Right lung (tissue), 5 donors: Measurements from ENCODE around the gene AFM. TPM values are rescaled to one million over a fixed set of nuclear protein-coding genes. Genes with fewer than 3 reads are reported as not detected.
A peak's percentile ranks its signal among the peaks of the same experiment; 100 is the strongest.

ENCODE experiments used
- DNase-seq, 2 donors: peaks; one replicate each; pipeline ENCODE4 v3.0.0-alpha.2; 2013
- polyA plus RNA-seq, 5 donors: library from polyadenylated mRNA; unstranded; fragments of 120-200 nt; gene quantifications; one replicate each; pipeline versions ENCODE4 v1.2.1 to v1.2.3, GENCODE V29; 2013; ENCODE audit warnings: inconsistent platforms in 1 of 5, low replicate concordance in 1 of 5; ENCODE audit not compliant: insufficient read length in 5 of 5, insufficient read depth in 1 of 5

The AFM gene
- polyA plus RNA-seq, 5 donors = 0.15 to 0.29 TPM; not detected in 3

DNA sequence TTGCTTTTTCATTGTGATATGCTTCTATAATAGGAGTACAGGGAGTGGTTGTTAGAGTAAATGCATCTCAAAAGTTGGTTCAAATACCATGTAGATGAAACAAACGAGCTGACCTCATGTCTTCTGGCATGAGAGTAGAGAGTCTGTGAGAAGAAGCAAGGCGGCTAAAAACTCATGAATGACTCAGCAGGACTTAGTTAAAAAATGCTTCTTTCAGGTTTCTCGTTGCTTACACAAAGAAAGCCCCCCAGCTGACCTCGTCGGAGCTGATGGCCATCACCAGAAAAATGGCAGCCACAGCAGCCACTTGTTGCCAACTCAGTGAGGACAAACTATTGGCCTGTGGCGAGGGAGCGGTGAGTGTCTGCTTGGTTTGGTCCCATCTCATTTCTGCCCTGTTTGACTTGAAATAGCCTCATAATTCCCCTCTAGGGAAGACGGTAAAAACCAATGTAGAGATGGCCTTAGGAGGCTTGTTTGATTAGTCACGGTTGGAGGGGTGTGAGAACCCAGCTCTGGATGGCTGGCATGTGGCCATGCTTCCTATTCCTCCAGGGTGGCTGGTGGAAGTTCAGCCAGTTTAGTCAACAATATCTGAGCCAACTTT, 31.0 kb upstream of the AFM start:
- DNase-seq = no peak

DNA sequence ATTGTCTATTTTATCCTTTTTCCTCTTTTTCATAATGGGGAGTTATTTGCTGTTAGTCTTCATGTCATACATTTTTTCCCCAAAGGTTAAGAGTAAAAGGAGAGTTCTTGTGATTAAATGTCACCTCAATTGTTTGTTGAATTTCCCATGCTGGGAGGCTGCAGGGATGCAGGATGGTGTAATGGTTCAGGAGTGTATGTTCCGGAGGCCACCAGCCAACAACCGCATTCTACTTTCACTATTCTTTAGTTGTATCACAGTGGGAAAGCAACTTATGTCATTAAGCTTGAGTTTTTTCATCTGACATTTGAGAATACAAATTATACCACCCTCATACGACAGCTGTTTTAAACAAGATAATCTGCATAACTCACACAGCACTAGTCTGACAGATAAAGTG, 30.1 kb upstream of the AFM start:
- no peak for DNase-seq

DNA sequence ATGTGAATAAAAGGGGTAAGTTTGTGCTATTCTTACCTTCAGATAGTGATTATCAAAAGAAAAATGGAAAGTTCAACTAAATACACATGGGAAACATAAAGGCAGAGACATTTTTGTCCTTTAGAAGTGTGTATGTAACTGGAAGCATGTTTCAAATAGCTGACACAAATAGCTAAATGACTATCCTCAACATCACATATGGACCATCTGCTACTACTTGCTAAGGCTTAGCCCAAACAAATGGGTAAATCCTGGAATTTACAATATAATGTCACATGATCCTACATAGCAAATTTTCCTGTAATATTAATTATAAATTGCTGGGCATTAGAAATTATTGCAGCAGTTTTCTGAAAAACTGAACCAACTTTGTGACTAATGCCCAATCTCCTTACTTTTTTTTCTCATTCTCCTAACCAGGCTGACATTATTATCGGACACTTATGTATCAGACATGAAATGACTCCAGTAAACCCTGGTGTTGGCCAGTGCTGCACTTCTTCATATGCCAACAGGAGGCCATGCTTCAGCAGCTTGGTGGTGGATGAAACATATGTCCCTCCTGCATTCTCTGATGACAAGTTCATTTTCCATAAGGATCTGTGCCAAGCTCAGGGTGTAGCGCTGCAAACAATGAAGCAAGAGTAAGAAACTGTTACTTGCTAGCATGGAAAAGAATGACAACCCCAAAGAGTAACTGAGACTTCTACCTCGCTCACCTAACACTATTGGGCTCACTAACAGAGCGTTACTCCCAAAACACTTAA, 29.4 kb upstream of the AFM start:
- DNase-seq = no peak

DNA sequence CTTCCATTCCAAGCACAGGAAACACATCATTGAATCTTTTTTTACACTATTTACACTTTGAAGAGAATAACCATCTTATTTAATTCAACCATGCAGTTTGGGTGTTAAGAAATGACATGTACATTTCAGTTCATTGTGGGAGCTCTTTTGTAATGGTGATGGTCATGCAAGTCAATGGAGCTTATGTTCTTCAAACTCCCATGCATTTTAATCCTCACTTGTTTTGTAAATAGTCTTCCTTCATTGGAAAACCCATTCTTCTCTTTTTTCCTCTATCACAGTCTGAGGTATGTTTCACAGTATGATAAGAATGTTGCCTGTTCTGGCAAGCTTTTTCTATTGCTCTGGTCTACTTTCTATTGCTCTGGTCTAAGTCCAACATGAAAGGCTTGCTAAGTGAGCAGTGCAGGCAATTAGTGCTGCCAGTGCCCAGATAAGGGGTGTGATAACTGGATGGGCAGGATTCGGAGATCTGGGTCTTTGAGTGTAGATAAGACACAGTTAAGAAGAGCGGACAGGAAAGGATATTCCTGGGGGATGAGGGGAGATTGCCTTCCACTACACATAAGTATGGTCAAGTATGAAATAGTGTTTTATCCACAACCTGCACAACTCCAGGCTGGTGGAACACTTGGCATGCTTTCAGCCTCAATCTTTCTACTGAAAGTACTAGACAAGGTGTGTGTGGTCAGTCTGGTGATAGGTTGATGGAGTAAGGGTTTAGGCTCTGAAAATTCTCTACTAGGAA, 28.4 kb upstream of the AFM start:
- DNase-seq = no peak

DNA sequence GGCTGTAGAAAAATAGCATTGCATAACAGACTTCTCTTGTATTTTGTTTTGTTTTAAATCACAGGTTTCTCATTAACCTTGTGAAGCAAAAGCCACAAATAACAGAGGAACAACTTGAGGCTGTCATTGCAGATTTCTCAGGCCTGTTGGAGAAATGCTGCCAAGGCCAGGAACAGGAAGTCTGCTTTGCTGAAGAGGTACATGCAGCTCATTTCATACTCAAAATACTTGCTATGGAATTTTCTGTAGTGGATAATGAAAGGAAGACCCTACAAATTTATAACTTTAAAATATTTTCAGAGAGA, 27.9 kb upstream of the AFM start:
- no peak for DNase-seq

DNA sequence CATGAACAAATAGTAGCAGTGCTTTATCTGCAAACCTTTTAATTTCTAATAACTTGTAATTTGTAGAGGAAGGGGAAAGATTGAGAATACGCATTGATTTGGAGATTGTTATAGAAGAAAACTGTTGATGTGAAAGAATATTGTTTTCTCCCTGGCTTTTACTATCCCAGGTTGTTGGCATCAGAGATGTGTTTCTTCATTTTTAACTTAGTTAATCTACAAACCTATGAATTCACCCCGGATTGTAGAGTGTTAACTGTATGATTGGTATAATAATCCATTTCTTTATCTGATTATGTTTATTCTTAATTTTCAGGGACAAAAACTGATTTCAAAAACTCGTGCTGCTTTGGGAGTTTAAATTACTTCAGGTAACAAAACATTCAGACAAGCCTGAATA, 26.6 kb upstream of the AFM start:
- DNase-seq = no peak

DNA sequence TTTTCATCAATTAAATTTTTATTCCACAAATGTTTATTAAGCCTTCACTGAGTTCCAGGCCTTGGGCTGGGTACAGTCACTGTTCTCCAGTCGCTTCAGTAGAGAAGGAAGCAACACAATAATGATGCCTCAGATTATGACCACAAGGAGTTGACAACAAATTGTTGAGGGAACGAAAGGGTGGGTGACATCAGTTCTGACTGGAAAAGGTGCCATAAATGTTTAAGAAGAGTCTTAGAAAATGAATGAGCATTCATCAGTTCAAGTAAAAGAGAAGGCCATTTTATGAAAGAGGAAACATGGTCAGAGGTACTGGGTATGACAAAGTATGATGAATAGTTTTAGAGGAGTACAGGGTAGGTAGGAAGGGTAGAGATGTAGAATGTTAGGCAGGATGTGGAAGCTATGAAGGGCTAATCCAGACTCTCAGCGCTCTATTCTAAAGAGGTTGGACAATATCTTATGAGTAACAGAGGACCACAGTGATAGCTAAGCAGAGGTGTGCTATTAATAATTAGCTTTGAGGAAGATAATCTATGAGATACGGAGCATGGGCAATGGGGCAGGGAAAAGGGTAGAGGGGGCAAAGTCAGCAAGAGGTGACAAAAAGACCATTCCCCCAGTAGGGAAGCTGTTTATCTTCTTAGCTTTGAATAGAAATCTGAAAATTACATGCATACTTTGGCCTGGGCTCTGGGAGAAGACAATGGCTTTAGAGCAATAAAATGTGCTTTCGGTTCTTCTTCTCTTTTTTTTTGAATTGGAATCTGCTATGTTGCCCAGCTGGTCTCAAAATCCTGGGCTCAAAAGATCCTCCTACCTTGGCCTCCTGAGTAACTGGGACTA, 25.1 kb upstream of the AFM start:
- DNase-seq = no peak

DNA sequence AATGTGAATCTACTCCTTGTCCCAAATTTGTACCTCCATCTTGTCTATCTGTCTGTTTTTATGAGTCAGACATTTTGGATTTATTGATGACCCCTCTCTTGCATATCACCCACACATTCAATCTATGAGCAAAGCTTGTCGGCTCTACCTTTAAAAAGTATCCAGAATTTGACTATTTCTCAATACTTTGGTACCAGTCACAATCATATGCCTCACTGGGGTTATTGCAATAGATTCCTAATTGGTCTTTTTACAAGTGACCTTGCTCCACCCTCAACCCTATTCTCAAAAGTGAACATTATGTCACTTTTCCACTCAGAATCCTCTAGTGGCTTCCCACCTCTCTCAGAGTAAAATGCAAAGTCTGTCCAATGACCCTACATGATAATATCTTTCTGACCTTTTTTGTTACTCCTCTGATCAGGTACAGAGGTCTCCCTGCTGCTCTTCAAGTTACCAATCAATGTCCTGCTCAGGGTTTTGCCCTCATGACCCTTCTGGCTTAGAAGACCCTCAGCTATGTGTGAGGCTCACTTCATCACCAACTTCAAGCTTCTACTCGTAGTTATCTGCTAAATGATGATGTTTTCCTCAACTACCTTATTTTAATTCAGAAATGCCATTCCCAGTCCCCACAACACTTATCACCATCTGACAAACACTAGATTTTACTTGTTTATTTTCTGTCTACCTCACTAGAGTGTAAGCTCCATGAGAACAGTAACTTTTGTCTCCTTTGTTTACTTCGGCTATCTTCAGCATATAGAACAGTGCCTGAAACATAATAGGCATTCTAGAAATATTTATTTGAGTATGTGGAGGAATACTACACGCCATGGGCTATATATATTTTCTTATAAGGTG, 23.1 kb upstream of the AFM start:
- no peak for DNase-seq

DNA sequence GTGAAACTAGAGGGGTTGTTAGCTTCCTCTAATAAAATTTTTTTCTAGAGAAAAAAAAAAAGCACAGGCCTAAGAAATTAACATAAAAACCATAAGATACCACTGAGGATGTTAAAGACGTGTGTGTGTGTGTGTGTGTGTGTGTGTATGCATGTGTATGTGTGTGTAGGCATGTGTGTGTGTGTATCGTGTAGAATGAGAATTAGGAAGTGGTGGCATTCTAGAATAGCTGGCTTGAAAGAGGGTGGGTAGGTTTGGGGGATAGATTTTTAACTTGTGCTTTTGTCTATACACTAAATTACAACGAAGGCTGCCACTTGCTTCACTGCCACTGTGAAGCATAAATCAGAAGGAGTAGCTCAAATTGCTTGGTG, 22.5 kb upstream of the AFM start:
- DNase-seq = no peak

DNA sequence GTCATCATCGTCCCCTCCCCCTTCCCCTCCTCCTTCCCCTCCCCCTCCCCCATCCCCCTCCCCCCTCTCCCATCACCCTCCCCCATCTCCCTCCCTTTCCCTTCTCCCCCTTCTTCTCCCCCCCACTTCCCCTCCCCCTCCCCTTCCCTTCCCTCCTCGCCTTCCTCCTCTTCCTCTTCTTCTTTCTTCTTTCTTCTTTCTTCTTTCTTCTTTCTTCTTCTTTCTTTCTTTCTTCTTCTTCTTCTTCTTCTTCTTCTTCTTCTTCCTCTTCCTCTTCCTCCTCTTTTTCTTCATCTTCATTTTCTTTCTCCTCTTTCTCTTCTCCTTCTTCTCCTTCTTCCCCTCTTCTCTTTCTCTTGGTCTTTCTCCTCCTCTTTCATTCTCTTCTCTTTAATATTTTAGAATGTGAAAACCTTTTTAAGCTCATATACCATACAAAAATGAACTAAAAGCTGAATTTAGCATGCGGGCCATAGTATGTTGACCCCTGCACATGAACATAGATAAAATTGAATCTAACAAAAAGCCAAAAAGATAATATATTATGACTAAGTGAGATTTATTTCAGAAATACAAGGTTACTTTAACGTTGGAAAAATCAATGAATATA, 20.5 kb upstream of the AFM start:
- no peak for DNase-seq

DNA sequence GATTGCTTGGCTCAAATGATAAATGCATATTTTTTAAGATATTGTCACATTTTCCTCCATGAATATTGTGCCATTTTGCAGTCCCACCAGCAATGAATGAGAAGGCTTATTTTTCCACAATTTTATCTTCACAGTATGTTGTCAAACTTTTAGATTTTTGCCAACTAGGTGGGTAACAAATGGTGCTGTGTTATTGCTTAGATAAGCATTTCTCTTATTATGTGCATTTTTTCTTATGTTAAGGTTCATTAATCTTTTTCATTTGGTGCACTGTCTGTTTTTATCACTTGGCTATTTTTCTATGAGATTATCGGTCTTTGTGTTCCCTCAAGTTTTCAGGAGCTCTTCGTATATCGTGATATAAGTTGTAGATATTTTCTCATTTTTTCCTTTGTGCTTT, 13.4 kb upstream of the AFM start:
- DNase-seq = no peak

DNA sequence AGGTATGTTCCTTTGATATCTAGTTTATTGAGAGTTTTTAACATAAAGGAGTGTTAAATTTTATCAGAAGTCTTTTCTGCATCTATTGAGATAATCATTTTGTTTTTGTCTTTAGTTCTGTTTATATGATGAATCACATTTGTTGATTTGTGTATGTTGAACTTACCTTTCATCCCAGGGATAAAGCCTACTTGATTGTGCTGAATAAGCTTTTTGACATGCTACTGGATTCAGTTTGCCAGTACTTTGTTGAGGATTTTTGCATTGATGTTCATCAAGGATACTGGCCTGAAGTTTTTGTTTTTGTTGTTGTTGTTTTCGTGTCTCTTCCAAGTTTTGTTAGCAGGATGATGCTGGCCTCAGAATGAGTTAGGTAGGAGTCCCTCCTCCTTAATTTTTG, 10.8 kb upstream of the AFM start:
- no peak for DNase-seq

DNA sequence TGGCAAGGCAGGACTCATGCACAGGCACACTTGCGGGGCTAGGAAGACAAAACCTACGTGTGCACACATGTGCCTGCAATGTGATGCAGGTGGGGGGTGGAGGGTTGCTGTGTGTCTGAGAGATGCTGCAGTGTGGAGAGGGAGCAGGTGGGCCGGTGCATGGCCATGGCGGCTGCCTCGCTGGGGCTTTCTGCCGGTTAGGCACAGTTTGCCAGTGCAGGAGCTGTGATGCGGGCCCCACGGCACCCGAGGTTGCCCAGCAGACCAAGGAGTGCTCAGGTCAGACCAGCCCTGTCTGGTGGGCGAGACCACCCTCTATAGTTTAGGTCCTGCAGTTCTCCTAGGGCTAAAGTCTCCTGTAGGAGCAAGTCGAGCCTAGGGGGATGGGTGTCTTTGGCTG, 4.4 kb upstream of the AFM start:
- DNase-seq = no peak

DNA sequence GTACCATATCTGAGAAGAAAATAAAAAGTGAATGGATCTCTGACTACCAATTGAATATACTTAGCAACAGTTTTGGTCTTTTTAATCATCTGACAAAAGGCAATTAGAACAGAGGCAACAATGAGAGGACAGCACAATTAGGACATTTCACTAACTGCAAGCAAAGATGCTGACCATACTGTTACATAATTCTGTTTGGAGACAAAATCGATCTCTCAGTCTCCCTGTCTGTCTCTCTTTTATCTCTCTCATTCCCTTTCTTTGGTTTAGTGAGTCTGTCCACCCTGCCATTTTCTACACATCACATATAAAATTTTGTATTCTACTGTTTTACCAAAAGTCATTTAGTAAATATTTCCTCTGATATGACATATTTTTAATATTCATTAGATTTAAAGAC, 2.2 kb upstream of the AFM start:
- DNase-seq = no peak

DNA sequence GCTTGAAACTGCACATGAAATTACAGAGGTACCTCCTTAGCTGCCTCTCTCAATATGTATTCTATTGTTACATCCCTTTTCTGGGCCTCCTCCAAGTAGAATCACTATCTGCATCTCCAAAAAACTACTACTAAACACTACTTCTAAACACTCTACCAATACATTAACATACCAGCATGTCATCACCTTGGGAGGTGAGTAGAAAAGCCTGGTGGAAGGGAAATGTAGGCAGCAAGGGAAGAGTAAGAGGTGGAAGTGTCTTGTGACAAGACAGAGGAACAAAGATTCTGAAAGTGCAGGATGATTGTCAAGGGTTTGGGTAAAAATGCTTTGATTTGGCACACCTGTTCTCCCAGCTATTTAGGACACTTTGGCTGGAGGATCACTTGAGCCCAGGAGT, 3.5 kb downstream of the AFM start:
- no peak for DNase-seq

DNA sequence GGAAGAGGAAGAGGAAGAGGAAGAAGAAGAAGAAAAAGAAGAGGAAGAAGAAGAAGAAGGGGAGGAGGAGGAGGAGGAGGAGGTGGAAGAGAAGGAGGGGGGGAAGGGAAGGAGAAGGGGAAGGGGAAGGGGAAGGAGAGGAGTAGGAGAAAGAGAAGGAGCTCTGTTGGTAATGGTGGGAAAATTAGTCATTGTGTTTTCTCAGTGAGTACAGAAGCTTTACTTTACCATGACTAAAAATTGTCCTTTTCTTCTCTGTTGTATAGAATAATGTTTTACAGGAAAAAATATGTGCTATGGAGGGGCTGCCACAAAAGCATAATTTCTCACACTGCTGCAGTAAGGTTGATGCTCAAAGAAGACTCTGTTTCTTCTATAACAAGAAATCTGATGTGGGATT, 4.1 kb downstream of the AFM start:
- no peak for DNase-seq

DNA sequence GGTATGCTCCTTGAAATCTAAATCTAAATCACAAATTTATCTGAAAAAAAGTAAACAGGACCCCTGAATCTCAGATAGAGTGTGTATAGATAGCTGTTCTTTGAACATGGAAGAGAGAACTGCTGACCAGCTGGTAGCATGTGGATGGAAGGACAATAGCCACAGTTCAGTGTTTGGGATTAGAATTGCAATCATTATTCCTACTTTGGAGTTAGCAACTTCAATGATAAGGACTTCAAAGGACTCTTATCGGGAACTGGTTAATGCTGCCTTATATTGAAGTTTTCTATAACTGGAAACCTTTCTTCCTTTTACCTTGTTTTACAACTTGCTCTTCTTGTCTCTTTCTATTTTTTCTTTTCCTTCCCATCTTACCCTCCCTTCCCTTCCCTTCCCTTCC, 5.0 kb downstream of the AFM start:
- no peak for DNase-seq

DNA sequence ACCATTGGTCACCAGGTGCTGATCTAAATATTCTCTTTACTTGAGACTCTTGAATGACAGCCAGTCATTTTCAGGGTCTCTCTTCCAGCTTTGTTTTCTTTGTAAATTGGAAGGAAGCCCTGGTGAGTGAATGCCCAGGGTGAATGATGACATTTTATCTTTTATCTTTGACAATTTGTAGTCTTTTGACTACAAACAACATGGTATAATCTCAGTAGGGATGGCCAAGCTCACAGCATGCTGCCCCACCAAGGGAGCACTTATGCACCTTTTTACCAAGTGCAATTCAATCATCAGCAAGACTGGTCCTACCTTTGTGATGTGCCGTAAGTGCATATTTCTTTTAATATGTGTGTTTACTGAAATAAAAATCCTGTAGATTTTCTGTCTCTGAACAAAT, 5.7 kb downstream of the AFM start:
- DNase-seq = no peak

DNA sequence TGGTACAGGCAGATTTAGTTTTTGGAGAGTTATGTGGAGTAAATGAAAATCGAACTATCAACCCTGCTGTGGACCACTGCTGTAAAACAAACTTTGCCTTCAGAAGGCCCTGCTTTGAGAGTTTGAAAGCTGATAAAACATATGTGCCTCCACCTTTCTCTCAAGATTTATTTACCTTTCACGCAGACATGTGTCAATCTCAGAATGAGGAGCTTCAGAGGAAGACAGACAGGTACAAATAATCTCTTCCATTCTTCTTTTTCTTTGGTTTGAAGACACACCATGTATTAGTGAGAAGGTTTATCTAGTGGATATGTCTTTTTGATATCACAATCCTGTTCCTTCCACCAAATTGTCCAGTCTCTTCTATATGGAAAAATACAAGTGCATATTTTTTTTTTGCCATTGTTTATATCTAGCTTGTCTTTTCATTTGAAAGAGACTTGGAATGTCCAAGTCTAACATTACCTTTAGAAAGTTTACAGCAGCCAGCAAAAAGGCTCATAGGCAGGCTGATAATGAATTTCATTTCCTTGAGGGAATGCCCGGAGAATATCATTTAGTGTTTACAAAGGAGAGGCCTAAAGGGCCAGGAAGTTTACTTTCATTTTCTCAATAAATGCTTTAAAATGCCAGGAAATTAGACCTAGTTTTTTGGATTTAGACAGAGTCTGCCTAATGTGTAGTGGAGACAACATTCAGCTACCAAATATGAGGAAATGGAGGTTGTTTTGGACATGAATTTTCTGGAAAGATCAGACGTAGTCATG, 18.6 kb downstream of the AFM start:
- peak; percentile 2 to 8 for DNase-seq

DNA sequence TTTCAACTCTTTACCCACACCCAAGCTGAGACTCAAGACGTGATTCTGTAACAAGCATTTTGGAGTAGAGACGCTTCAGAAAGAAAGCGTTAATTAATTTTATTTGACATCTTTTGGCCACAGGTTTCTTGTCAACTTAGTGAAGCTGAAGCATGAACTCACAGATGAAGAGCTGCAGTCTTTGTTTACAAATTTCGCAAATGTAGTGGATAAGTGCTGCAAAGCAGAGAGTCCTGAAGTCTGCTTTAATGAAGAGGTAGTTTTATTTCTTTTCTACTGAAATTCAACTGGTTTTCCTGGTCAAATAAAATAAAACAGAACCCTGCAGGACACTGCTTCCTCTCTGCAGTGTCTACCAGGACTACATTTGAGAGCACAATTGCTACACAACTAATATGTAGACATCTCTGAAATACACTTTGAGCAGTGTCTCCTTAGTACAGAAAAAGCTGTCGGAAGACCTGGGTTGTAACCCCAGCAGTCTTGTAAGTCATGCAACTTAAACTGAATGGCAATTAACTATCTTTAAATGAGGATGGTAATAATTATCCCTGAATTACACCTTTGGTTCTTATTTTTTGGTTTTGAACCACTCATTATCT, 20.2 kb downstream of the AFM start:
- DNase-seq = peak in 1 of 2 donors; percentile 4
